ENCODE data around the gene RNF38.
"Not testable (repeated sequence)": the region's sequence is repeated elsewhere in the genome, so short reads cannot be mapped to it uniquely, and the experiment has no call there.

Gene RNF38

GRCh38 chr9:36315283-36315682, 84.8 kb downstream of the RNF38 start:
- DNase-seq (ENCODE audit: low read depth) = no peak
- TF ChIP-seq POLR2A (IDR thresholded peaks at IDR 0.05; ENCODE audit: extremely low read depth, insufficient read length) (no peak), MYC (IDR thresholded peaks at IDR 0.05; ENCODE audit: low read depth, low read length) (no peak), MAX (IDR thresholded peaks at IDR 0.05; ENCODE audit: low read depth, low read length) (no peak), CTCF (IDR thresholded peaks at IDR 0.05; ENCODE audit: low read depth, low read length) (no peak)
- H3K4me3 ChIP-seq (ENCODE audit: low read depth, low read length) = no peak overlapping the region

- H3K4me3 ChIP-seq (ENCODE audit: low read depth, low read length) = no peak overlapping the region
- no peak for DNase-seq (ENCODE audit: low read depth)
- no peak for TF ChIP-seq CTCF (IDR thresholded peaks at IDR 0.05; ENCODE audit: low read depth, low read length)
- no peak for TF ChIP-seq POLR2A (IDR thresholded peaks at IDR 0.05; ENCODE audit: extremely low read depth, insufficient read length)
- no peak for TF ChIP-seq MAX (IDR thresholded peaks at IDR 0.05; ENCODE audit: low read depth, low read length)
- no peak for TF ChIP-seq MYC (IDR thresholded peaks at IDR 0.05; ENCODE audit: low read depth, low read length)
Observed at GRCh38 chr9:36314740-36315139, 85.3 kb downstream of the RNF38 start.

- no peak overlapping the region for H3K4me3 ChIP-seq (ENCODE audit: low read depth, low read length)
- peak; percentile 18 for DNase-seq (ENCODE audit: low read depth)
- no peak for TF ChIP-seq MYC (IDR thresholded peaks at IDR 0.05; ENCODE audit: low read depth, low read length)
- TF ChIP-seq POLR2A (IDR thresholded peaks at IDR 0.05; ENCODE audit: extremely low read depth, insufficient read length) = no peak
- TF ChIP-seq MAX (IDR thresholded peaks at IDR 0.05; ENCODE audit: low read depth, low read length) = no peak
- TF ChIP-seq CTCF (IDR thresholded peaks at IDR 0.05; ENCODE audit: low read depth, low read length) = no peak
Observed at GRCh38 chr9:36306471-36307306, 93.4 kb downstream of the RNF38 start.

- H3K4me3 ChIP-seq (ENCODE audit: low read depth, low read length); DNase-seq (ENCODE audit: low read depth): not testable (repeated sequence)
Observed at GRCh38 chr9:36304366-36304765, 95.7 kb downstream of the RNF38 start.

- no peak overlapping the region for H3K4me3 ChIP-seq (ENCODE audit: low read depth, low read length)
- DNase-seq (ENCODE audit: low read depth) = no peak
- TF ChIP-seq MYC (IDR thresholded peaks at IDR 0.05; ENCODE audit: low read depth, low read length) (no peak), CTCF (IDR thresholded peaks at IDR 0.05; ENCODE audit: low read depth, low read length) (no peak), POLR2A (IDR thresholded peaks at IDR 0.05; ENCODE audit: extremely low read depth, insufficient read length) (no peak), MAX (IDR thresholded peaks at IDR 0.05; ENCODE audit: low read depth, low read length) (no peak)
Observed at GRCh38 chr9:36301227-36301626, 98.8 kb downstream of the RNF38 start.

- no peak for TF ChIP-seq CTCF (IDR thresholded peaks at IDR 0.05; ENCODE audit: low read depth, low read length)
- no peak for TF ChIP-seq MYC (IDR thresholded peaks at IDR 0.05; ENCODE audit: low read depth, low read length)
- no peak for TF ChIP-seq POLR2A (IDR thresholded peaks at IDR 0.05; ENCODE audit: extremely low read depth, insufficient read length)
- TF ChIP-seq MAX (IDR thresholded peaks at IDR 0.05; ENCODE audit: low read depth, low read length) = no peak
- DNase-seq (ENCODE audit: low read depth) = no peak
- H3K4me3 ChIP-seq (ENCODE audit: low read depth, low read length) = no peak overlapping the region
Observed at GRCh38 chr9:36298566-36298965, 101.5 kb downstream of the RNF38 start.

Measured in NB4 (cell line).